Activated CD4-positive, CD25-positive, alpha-beta regulatory T cell treated with anti-CD3 and anti-CD28 coated beads, Interleukin-2, amount 50 U/mL, for 72 hours (primary cell): ENCODE data around the gene TPK1.

Experiments
- DNase-seq: peaks from one replicate; pipeline ENCODE4 v3.0.0; 2021

The TPK1 gene

GRCh38 chr7:144835652-144836544 is at the start of gene TPK1:
TPK1 (minus strand) TSS chr7:144836053; CDS start chr7:144835602, 451 bp downstream.
- peak; percentile 90 for DNase-seq

DNA sequence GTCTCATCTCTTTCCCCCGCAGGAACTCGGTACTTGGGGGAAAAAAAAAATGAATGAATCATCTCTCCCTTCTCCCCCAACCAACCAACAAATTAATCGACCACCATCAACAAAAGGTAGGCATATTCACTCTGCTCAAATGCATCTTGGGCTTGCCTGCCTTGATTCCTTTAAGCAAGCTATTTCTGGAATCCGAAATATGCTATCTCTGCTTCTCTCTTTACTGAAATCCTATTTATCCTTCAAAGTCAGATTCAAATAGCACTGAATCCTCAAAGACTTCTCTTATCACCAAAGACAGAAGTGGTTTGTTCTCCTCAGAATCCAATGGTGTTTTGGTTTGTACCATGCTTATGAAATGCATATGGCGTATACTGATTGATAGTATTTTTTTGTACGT is 49.6 kb upstream of the TPK1 start:
- no peak for DNase-seq

DNA sequence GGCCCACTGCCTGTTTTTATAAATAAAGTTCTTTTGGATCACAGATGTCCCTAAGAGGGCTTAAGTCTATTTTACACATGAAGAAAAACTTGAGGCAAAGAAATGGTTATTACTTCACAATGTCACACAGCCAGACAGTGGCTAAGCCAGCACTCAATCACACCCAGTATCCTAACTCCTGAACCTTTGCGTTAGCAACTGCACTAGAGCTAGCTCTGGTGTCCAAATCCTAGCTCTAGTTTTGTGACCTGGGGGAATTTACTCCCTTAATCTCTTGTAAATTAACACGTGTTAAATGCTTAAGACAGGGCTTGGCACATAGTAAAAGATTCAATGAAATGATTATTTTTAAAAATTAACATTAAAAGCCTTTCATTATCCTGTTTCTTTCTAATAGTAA is 49.0 kb upstream of the TPK1 start:
- DNase-seq = no peak

GRCh38 chr7:144873316-144873845 is 37.5 kb upstream of the TPK1 start:
- no peak for DNase-seq

GRCh38 chr7:144869082-144869481 is 33.2 kb upstream of the TPK1 start:
- no peak for DNase-seq

DNA sequence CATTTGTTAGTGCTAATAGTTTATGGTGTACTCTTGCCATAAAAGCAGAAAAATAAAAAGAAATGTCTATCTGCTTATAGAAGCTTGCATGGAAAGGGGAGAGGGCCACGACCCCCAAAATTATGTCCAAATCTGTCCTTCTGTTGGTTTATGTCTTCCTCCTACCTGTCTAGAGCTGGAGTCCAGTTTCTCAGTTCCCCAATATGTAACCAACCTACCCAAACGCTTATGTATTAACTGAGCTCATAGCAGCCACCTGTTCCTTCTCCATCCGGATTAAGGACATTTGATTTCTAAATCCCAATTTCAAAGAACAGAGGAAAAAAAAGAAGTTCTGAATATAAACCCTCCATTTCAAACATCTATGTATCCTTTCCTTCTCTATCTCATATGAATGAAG is 30.3 kb upstream of the TPK1 start:
- DNase-seq = no peak

- no peak for DNase-seq
Measured at GRCh38 chr7:144863320-144863647, 27.4 kb upstream of the TPK1 start.

- no peak for DNase-seq
Measured at GRCh38 chr7:144862612-144863319, 26.9 kb upstream of the TPK1 start.

GRCh38 chr7:144859739-144860138 is 23.9 kb upstream of the TPK1 start:
- DNase-seq = no peak

- DNase-seq = no peak
Measured at GRCh38 chr7:144857463-144857862, 21.6 kb upstream of the TPK1 start.

GRCh38 chr7:144854839-144855424 is 19.1 kb upstream of the TPK1 start:
- no peak for DNase-seq

DNA sequence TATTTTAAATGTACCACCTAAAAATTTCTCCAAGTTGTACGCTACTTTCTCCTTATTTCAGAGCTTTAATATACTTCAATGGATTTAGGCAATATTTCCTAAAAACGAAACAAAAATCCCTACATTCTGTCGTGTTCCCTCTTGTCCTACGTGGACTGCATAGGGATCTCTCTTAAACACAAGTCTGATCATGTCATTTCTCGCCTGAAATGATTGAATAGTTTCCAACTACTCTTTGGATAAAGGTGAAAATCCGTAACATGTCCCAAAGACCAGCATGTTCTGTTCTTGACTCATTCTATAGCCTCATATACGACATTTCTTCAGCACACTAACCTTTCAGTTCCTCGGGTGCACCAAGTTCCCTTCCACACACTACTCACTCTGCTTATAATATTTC is 17.7 kb upstream of the TPK1 start:
- no peak for DNase-seq

GRCh38 chr7:144848078-144848477 is 12.2 kb upstream of the TPK1 start:
- no peak for DNase-seq

- no peak for DNase-seq
Measured at GRCh38 chr7:144842377-144842851, 6.6 kb upstream of the TPK1 start.

- no peak for DNase-seq
Measured at GRCh38 chr7:144836545-144836842, 641 bp upstream of the TPK1 start.

GRCh38 chr7:144835155-144835611 is 670 bp downstream of the TPK1 start:
- DNase-seq = no peak

- DNase-seq = no peak
Measured at GRCh38 chr7:144834641-144835144, 1.2 kb downstream of the TPK1 start.

DNA sequence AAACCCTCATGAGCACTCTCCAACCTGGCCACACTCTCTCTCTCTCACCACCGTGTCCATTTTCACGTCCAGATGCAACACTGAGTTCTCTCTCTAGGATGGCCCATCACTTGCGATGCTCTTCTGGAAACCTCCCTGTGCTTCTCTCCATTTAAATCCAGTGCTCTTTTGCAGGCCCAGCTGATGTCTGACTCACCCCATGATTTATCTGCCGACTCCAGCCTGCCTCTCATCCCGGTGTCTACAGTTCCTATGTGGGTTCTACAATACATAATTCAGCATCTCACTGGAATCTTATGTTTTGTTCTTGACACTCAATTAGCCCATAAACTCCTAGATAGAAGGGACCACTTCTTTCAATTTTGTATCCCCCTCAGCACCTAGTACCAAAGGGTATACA is 5.0 kb downstream of the TPK1 start:
- no peak for DNase-seq

DNA sequence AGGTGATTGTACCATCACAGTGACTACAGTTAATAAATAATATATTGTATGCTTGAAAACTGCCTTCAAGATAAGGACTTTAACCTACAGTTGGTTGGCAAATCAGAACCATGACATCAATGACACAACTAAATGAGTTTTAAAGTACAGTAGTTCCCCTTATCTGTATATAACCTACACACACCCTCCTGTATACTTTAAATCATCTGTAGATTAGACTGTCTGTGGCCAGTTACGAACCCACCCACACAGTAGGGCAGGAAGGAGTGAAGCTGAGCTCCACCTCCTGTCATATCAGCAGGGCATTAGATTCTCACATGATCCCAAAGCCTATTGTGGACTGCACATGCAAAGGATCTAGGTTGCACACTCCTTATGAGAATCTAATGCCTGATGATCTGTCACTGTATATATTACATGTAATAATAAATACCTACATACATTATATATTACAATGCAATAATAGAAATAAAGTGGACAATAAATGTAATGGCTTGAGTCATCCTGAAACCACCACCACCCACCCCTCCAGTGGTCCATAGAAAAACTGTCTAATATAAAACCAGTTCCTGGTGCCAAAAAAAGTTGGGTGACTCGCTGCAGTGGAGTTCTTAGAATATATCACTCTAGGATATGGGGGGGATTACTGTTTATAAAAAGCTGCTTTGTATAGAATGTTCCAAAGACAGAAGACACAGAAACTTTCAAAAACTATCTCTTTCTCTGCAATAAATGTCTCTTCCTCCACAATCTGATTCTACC is 5.6 kb downstream of the TPK1 start:
- no peak for DNase-seq

GRCh38 chr7:144827621-144828020 is 8.2 kb downstream of the TPK1 start:
- DNase-seq = no peak

DNA sequence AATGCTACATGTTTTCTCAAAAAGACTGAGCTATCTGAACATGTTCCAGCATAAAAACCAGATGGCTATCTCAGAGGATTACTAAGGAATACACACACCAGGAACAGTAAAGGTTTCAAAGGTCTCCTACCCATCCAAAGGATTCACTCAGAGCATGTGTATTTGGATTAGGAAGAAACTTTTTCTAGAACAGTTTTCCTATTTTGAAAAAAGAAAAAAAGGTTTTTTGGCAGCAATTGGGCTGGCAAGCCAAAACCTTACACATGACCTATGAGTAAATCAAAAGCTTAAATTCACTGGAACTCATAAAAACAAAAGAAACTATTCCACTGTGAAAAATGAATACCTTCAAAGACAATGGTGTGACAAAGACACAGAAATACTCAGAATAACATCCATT is 9.6 kb downstream of the TPK1 start:
- no peak for DNase-seq

GRCh38 chr7:144824360-144824759 is 11.5 kb downstream of the TPK1 start:
- no peak for DNase-seq

- DNase-seq = no peak
Measured at GRCh38 chr7:144822223-144822622, 13.6 kb downstream of the TPK1 start.
